Measurements from ENCODE around the gene TRAF4. TPM values are rescaled to one million over a fixed set of nuclear protein-coding genes. Genes with fewer than 3 reads are reported as not detected.
"Not testable (repeated sequence)": the region's sequence is repeated elsewhere in the genome, so short reads cannot be mapped to it uniquely, and the experiment has no call there.

Gene TRAF4
- total RNA-seq, 4 donors from 2014 or later, result 65.7 to 191 (median 126) TPM

DNA sequence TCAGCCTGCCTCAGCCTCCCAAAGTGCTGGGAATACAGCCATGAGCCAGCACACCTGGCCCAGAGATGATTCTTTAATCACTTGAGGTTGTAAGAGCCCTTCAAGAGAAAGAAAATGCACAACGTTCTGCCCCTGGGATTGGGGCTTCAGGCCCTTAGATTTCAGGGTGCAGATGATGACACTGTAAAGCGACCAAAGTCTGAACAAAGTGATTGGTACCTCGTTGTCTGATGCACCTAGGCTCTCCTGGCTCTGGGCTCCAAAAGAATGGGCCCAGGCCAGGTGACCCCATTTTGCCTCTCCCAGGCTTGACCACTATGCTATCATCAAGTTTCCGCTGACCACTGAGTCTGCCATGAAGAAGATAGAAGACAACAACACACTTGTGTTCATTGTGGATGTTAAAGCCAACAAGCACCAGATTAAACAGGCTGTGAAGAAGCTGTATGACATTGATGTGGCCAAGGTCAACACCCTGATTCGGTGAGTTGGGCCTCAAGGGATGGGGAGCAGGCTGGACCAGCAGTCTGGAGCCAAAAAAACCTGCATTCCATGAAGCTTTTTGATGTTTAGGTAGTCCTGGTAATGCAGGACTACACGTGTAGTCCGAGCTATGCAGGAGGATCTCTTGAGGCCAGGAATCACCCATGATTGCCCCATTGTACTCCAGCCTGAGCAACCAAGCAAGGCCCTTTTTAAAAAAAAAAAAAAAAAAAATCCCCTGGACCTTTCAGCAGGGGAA, 21.2 kb upstream of the TRAF4 start:
- peak overlapping the region in 1 of 4 donors; percentile 83 for H3K4me3 ChIP-seq
- peaks cover 0 to 25% (median 9%) of the 10 kb centered on the region in 4 donors for H3K36me3 ChIP-seq
- peak overlapping the region in 3 of 4 donors; percentile 2 to 91 (median 85) for H3K27ac ChIP-seq
- WGBS, 2 donors (ENCODE audit: low coverage in 1 of 2), result 55% methylated on average over 7 of the region's 7 CpGs; no CpG with 5 or more reads in 1 of the 2 donors
- no peak for DNase-seq
- no peaks in the 10 kb centered on the region for H3K9me3 ChIP-seq
- peaks cover 2% of the 10 kb centered on the region for H3K27me3 ChIP-seq
- intact Hi-C loops (cut with DNase I; ENCODE audit: low total_unique reads) (loop anchor here (10.0 kb wide), 2 partner anchors 232 to 392 kb away; partner anchors contain the start of gene PHF12), in situ Hi-C loops (cut with MboI; ENCODE audit: low pct_ligation_motif_present in 1 of 4, low pct_unique_long_range_greater_than_20kb in 1 of 4, low sequenced_read_pairs in 3 of 4) (no loop called here)
- peaks cover 38 to 72% (median 65%) of the 10 kb centered on the region in 4 donors for H3K4me1 ChIP-seq
- TF ChIP-seq EP300 (IDR thresholded peaks at IDR 0.05; ENCODE audit: low read depth), result no peak
- TF ChIP-seq CTCF (IDR thresholded peaks at IDR 0.05), result no peak
- TF ChIP-seq POLR2AphosphoS5 (IDR thresholded peaks at IDR 0.05), result no peak
- TF ChIP-seq POLR2A (IDR thresholded peaks at IDR 0.05), result no peak

- peak overlapping the region in 1 of 4 donors; percentile 91 for H3K27ac ChIP-seq
- intact Hi-C loops (cut with DNase I; ENCODE audit: low total_unique reads), result loop anchor here (10.0 kb wide), 2 partner anchors 232 to 392 kb away; partner anchors contain the start of gene PHF12
- no peak overlapping the region for H3K4me3 ChIP-seq
- in situ Hi-C loops (cut with MboI; ENCODE audit: low pct_ligation_motif_present in 1 of 4, low pct_unique_long_range_greater_than_20kb in 1 of 4, low sequenced_read_pairs in 3 of 4), result no loop called here
- no peaks in the 10 kb centered on the region for H3K9me3 ChIP-seq
- peaks cover 40 to 76% (median 68%) of the 10 kb centered on the region in 4 donors for H3K4me1 ChIP-seq
- TF ChIP-seq CTCF (IDR thresholded peaks at IDR 0.05), result no peak
- no peak for TF ChIP-seq POLR2AphosphoS5 (IDR thresholded peaks at IDR 0.05)
- no peak for TF ChIP-seq POLR2A (IDR thresholded peaks at IDR 0.05)
- TF ChIP-seq EP300 (IDR thresholded peaks at IDR 0.05; ENCODE audit: low read depth), result no peak
- H3K27me3 ChIP-seq, result no peaks in the 10 kb centered on the region
- DNase-seq, result no peak
- peaks cover 0 to 25% (median 9%) of the 10 kb centered on the region in 4 donors for H3K36me3 ChIP-seq
- WGBS, 2 donors (ENCODE audit: low coverage in 1 of 2), result 57 to 69% methylated on average over 6 of the region's 6 CpGs
These were observed 20.5 kb upstream of the TRAF4 start for GRCh38 chr17:28723159-28723835.

DNA sequence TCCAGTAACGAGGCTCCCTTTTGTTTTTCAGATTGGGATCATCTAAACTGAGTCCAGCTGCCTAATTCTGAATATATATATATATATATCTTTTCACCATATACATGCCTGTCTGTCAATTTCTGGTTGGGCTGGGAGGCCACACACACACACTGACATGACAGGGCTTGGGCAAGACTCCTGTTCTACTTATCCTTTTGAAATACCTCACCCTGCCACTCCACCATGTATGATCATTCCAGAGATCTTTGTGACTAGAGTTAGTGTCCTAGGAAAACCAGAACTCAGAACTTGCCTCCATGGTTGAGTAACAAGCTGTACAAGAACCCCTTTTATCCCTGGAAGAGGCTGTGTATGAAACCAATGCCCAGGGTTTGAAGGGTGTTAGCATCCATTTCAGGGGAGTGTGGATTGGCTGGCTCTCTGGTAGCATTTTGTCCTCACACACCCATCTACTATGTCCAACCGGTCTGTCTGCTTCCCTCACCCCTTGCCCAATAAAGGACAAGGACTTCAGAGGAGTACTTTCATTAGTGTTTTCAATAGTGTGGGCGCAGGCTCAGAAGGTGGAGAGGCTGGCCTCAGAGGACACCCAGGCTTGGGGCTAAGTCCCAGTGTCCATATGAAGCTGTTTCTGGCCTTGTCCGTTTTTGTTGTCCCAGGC, 19.8 kb upstream of the TRAF4 start:
- DNase-seq; H3K4me3 ChIP-seq; H3K9me3 ChIP-seq; H3K27me3 ChIP-seq; in situ Hi-C loops (cut with MboI; ENCODE audit: low pct_ligation_motif_present in 1 of 4, low pct_unique_long_range_greater_than_20kb in 1 of 4, low sequenced_read_pairs in 3 of 4): not testable (repeated sequence)
- peaks cover 0 to 25% (median 9%) of the 10 kb centered on the region in 4 donors for H3K36me3 ChIP-seq
- H3K27ac ChIP-seq, result peak overlapping the region in 1 of 4 donors; percentile 97
- 59 to 88% methylated on average over 1 to 4 of the region's 4 CpGs for WGBS, 2 donors (ENCODE audit: low coverage in 1 of 2)
- intact Hi-C loops (cut with DNase I; ENCODE audit: low total_unique reads), result loop anchor here (10.0 kb wide), 2 partner anchors 231 to 391 kb away; partner anchors contain the start of gene PHF12
- peaks cover 34 to 70% (median 62%) of the 10 kb centered on the region in 4 donors for H3K4me1 ChIP-seq

GRCh38 chr17:28724500-28725165, 19.2 kb upstream of the TRAF4 start:
- Histone ChIP-seq H3K27ac (peak overlapping the region; percentile 97 to 98 (median 97)), H3K9me3 (no peaks in the 10 kb centered on the region), H3K27me3 (no peaks in the 10 kb centered on the region), H3K4me1 (peaks cover 32 to 74% (median 64%) of the 10 kb centered on the region in 4 donors), H3K4me3 (no peak overlapping the region), H3K36me3 (peaks cover 0 to 25% (median 9%) of the 10 kb centered on the region in 4 donors)
- DNase-seq, result no peak
- WGBS, 2 donors (ENCODE audit: low coverage in 1 of 2), result 59 to 61% methylated on average over 9 to 10 of the region's 10 CpGs
- intact Hi-C loops (cut with DNase I; ENCODE audit: low total_unique reads), result loop anchor here (10.0 kb wide), 2 partner anchors 230 to 390 kb away; partner anchors contain the start of gene PHF12
- TF ChIP-seq CTCF (IDR thresholded peaks at IDR 0.05), result no peak
- in situ Hi-C loops (cut with MboI; ENCODE audit: low pct_ligation_motif_present in 1 of 4, low pct_unique_long_range_greater_than_20kb in 1 of 4, low sequenced_read_pairs in 3 of 4), result no loop called here

Measured in transverse colon (tissue), 4 donors.